CD4-positive, alpha-beta T cell treated with Interleukin-10 for 1 hour (primary cell): ENCODE results near the gene KASH5.
"Not testable (repeated sequence)": the region's sequence is repeated elsewhere in the genome, so short reads cannot be mapped to it uniquely, and the experiment has no call there.

ENCODE experiments used
- DNase-seq: peaks from one replicate; pipeline ENCODE4 v3.0.0-alpha.2; 2020

The KASH5 gene

DNA sequence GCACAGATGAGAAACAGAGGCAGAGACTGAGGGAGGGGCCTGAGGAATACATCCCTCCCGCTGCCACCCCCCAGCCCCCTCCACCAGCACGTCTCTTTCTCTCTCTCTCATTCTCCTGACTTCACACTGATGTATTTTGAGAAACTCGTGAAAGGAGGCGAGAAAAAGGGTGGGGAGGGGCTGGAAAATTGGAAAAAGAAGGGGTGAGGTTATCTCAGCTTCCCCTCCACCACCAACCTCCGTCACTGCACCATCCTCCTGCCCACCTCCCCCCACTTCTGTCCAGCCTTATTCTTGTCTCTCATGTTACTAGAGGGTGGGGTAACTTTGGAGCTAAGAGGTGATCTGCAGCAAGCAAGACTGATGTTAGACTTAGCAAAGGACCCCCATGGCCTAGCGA is 51.8 kb downstream of the KASH5 start:
- DNase-seq = no peak

DNA sequence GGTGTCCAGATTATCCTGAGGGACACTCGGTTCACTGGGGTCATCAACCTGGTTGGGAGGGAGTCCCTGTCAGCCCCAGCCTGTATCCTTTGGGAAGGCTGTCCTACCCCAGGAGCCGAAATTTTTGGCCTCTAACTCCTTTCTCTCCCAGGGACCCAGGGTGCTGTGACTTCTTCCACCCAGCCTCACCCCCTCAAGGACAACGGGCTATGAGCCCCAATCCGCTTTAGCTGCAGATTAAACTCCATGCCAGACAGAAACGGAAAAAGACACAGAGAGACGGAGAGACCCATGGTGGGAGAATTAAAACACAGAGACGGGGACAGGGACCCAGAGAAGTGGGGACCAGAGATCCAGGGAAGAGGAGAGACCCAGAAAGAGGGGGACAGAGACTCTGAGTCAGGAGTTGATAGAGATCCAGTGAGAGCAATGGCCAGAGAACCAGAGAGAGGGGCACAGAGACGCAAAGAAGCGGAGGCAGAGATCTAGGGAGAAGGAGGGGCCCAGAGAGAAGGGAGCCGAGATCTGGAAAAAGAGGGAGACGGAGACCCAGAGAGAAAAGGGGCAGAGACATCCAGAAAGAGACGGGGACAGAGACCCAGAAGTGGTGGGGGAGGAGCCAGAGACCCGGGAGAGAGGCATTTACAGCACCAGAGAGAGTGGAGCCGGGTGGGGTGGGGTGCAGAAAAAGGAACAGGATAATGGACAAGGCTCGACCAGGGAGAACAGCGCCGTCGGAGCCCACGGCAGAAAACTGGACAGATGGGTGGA is 52.6 kb downstream of the KASH5 start:
- no peak for DNase-seq

DNA sequence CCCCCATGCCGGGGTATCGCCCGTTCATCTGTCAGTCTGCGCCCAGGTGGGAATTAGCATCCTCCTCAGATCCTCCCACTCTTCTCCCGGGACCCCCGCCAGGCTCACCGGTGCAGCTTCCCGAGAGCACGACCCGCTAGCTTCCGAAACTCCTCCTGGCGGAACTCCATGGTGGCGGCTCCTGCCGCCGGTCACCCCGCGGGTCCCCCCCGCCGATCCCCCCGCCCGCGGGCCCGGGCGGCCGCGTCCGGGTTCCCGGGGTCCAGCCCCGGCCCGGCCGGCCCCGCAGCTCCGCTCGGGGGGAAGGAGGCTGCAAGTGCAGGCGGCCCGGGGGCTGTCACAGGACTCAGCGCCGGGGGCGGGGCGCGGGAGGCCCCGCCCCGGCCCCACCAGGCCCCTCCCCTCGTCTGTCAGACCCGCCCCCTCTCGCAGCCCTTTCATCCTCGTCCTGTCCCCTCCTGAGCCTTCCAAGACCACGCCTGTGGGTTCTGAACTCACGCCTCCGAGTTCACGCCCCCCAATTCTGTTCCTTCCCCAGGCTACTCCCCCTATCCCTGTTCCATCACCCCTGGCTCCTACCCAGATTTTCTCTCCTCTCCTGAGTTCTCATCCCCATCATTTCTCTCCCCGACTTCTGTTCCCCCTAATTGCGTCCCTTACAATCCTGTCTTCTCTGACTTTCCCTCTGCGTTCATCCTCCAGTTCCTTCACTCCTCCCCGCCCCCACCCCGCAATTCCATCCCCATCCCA is 53.3 kb downstream of the KASH5 start, which contains the start of gene SLC17A7:
TSS of gene SLC17A7 (minus strand) at position 318 of the 750 bp plus-strand sequence. CDS start at position 170, 148 bp downstream.
- DNase-seq = peak; percentile 56

DNA sequence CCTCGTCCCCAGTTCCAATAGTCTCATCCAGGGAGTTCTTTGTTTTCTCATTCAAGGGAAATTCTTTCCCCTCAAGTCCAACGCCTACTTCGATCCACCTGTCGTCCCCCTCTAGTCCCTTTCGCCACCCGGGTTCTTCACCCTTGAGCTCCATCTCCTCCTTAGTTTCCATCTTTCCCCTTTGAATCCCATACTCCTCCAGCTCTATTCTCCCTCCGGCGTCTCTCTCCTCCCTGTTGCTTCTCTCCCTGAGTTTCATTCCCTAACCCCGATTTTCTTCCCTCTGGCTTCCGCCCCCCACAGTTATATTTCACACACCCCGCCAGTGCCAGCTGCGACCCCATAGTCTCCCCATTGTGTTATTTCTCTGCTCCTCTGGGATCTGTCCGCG is 53.9 kb downstream of the KASH5 start:
- DNase-seq = no peak

DNA sequence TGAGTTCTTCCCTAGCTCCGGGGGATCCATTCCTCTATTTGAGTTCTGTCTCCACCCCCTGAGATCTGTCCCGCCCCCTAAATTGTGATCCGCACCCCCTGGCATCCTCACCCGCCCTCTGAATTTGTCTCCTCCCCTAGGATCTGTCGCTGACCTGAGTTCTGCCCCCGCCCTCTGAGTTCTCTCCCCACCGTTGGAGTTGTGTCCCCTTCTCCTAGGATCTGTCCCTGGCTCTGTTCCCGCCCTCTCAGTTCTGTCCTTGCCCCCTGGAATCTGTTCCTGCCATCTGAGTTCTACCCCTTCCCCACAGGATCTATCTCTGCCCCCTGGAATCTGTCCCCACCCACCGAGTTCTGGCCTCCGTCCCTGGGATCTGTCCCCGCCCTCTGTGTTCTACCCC is 54.3 kb downstream of the KASH5 start:
- no peak for DNase-seq

DNA sequence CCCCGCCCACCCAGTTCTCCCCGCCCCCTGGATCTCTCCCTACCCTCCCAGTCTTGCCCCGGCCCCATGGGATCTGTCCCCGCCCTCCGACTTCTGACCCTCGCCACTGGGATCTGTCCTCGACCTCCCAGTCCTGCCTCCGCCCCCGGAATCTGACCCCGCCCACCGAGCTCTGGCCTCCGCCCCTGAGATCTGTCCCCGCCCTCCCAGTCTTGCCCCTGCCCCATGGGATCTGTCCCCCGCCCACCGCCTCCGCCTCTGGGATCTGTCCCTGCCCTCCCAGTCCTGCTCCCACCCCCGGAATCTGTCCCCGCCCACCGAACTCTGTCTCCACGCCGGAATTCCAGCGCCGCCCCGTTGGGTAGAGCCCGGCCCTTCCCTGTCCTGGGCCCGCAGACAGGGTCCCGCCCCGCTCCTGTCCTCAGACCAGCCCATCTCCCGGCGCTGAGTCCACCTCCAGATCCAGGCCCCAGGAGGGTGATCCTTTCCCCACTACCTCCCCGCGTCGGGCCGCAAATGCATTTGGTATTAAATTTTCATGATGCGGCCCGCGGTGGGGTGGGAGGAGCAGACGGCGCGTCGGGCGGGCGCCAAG is 54.8 kb downstream of the KASH5 start:
- DNase-seq = peak; percentile 60

DNA sequence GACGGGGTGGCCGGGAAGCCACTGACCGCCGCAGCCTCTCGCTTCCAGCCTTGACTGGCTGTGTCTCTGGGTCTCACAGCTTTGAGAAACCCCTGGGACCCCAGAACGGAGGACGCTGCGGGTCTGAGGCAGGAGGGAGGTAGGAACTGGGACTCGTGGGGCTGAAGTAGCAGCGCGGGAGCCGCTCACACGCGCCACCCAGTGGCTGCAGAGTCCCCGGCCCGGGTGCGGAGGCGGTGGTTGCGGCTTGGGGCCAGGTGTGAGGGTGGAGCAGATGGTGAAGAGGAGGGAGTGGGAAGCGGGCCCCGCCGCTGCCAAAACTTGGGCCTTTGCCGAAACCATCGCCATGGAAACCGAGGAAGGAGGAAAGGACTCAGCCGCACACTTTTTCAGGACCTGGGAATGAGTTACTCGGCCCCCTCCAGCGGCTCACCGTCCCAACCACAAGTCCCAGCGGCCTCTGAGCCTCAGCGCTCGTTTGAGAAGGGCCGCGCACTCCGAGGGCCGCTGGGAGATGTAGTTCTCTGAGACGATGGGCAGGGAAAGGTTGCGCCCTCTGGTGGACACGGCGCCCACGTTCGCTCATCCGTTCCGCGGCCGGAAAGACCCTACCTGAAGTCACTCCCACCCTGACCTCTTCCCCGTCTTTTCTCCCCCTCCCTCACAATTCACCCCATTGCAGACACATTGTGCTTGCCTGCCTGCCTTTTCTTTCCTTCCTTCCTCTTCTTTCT is 55.5 kb downstream of the KASH5 start:
- DNase-seq = peak; percentile 93

DNA sequence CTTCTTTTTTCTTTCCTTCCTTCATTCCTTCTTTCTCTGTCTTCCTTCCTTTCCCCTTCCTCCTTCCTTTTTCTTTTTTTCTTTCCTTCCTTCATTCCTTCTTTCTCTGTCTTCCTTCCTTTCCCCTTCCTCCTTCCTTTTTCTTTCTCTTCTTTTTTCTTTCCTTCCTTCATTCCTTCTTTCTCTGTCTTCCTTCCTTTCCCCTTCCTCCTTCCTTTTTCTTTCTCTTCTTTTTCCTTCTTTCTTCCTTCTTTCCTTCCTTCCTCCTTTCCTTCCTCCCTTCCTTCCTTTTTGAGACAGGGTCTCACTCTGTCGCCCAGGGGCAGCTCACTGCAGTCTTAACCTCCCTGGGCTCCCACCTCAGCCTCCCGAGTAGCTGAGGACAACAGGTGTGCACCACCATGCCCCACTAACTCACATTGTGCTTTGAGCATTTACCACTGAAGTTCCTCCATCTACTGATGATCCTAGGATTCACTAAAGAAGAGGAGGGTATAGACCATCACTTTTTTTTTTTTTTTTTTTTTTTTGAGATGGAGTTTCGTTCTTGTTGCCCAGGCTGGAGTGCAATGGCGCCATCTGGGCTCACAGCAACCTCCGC is 56.2 kb downstream of the KASH5 start:
- not testable (repeated sequence) for DNase-seq

DNA sequence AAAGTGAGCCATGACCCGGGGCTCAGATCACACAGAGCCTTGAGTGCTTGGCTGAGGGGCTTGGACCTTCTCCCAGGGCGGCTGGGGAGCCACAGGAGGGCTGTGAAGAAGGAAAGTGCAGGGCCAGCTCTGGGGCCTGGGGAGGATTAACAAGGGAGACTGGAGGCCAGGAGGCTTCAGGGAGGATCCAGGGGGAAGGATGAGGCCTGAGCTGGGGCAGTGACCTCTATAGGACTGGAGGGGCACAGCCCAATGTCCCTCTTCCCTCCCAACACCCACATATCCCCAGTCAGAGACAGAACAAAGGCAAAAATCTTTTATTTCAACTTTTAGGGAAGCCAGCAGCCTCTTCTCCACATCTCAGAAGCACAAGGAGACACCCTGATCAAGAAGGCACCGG is 57.9 kb downstream of the KASH5 start:
- no peak for DNase-seq

DNA sequence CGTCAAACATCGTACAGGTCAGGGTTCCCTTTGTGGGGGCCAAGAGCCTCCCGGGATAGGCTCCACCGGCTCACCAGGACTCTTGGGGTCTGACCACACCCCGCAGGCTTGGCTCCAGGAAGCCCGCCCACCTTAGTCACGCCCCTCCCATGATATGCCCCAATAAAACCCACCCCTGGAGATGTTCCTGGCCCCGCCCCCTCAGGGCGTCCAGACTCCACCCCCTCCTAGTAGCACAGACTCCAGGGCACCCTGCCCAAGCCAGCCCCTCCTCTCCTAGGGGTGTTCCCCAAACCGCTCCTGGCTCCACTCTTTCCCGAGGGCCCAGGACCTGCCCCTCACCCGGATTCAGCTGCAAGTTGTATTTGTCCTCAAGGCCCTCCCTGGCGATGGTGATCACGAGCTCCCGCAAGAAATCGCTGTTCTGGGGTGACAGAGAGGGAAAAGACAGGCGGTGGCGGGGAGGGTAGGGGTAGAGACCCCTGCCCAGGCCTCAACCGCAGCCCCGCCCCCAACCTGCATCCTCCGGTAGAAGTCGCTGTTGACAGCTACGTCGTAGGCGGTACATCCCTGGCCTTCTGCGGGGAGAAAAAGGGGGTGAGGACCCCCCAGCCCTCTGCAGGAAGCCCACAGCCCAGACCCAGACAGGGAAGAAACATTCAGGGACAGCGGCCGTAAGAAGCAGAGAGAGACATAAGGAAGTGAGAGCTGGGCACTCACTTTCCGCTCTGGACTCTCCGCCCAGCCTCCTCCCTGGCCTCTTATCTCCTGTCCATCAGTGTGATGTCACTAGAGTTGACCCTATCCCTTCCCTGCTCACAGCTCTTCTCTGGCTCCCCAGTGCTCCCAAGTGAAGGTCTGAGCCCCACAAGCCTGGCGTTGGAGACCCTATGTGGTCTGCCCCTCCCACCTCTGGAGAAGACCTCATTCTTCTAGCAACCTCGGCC is 59.7 kb downstream of the KASH5 start:
- DNase-seq = no peak

DNA sequence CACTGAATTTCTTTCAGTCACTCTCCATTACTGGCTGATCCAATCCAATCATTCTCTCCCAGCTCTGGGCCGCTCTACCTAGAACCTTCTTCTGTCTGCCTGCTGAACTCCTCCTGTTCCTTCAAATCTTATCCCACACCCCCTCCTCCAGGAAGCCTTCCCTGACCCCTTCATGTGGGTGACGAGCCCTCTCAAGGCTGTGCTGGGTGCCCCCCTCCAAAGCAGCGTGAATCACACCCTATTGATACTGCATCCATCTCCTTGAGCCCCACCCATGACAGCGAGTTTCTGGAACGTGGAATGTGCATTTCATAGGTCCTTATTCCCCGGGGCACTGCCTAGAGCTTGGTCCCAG is 60.4 kb downstream of the KASH5 start:
- DNase-seq = no peak

DNA sequence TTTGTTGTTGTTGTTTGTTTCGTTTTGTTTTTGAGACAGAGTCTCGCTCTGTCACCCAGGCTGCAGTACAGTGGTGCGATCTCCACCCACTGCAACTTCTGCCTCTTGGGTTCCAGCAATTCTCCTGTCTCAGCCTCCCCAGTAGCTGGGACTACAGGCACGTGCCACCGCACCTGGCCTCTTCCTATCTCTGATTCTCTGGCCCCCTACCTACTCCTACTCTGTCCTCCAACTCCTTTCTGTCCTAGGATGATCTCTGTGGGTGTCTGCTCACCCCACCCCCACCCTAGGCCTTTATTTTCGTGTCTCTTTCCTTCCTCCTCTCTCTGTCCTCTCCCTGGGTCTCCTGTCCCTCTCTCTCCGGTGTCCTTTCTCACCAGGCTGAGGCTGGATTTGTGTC is 62.4 kb downstream of the KASH5 start:
- no peak for DNase-seq

DNA sequence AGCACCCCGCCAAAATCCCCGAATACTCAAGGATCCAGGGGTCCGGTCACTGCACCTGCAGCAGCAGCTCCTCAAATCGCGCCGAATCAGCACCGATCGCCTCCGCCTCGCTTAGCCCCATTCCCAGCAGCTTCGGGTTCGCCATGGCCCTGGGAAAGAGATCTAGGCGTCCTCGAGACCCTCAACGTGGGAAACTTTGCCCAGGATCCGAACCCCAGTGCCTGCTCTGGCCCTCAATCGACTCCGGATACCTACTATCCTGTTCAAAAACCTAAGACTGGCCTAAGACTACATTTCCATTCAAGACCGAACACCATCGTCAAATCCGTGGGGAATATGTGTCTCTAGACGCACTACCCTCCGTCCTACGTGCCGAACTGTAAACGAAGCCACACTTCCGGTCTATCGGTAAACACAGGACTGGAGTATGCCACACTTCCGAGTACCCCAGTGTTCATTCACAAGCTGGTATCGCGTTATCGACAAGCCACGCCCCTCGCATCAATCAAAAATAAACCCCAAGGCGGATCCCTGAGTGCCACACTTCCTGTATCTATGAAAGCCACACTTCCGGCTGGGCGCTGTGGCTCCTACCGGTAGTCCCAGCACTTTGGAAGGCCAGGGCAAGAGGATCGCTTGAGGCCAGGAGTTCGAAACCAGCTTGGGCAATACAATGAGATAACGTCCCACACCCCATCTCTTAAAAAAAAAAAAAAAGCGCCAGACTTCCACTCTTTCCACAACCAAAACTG is 63.6 kb downstream of the KASH5 start, which contains the start of gene PIH1D1:
TSS of gene PIH1D1 (minus strand) at position 385 of the 752 bp plus-strand sequence. CDS start at position 145, 240 bp downstream.
- DNase-seq = peak; percentile 98

DNA sequence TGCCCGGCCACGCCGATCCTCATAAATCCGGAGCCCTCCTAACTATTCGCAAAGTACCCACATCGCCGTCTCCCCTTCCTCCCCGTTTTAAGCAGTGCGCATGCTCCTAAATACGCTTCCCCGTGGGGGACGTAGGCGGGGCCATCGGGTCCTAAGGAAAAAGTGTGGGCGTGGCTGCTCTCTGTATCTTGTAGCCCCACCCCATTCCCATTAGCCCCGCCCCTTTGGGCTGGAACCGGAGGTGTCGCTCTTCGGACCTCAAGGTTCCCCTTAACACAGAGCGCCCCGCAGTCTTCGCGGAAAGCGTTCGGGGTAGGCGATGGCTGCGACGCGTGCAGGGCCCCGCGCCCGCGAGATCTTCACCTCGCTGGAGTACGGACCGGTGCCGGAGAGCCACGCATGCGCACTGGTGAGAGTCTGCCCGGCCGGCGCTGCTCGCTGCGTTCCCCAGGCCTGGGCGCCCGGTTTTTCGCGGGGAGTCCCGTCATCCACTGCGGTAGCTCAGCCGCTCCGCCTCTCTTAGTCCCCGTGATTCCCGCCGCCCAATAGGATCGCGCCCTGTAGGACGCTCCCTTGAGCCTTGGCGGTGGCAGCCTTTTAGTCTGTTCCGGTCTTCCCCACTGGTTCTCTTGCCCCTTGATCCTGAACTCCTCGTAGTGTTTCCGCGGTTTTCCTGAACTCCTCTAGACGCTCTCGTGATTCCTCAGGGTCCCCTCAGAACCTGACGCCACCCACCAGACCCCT is 65.1 kb downstream of the KASH5 start, which contains the start of gene ALDH16A1:
TSS of gene ALDH16A1 (plus strand) at position 213 of the 744 bp plus-strand sequence. CDS start at position 320, 107 bp downstream.
- peak; percentile 98 for DNase-seq

DNA sequence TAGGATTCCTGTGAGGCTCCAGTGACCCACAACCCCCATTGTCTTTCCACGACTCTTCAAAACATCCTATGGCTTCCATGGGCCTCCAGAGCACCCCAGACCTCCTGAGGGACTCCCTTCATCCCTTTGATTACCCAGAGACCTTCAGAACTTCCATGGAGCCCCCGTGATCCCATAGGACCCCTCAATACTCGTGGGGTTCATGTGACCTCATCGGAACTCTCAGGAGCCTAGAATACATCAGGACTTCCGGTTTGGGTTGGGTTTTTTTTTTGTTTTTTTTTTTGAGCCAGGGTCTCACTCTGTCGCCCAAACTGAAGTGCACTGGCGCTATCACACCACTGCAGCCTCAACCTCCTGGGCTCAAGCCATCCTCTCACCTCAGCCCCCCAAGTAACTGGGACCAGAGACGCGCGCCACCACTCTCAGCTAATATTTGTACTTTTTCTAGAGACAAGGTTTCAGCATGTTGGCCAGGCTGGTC is 65.8 kb downstream of the KASH5 start:
- peak; percentile 51 for DNase-seq

DNA sequence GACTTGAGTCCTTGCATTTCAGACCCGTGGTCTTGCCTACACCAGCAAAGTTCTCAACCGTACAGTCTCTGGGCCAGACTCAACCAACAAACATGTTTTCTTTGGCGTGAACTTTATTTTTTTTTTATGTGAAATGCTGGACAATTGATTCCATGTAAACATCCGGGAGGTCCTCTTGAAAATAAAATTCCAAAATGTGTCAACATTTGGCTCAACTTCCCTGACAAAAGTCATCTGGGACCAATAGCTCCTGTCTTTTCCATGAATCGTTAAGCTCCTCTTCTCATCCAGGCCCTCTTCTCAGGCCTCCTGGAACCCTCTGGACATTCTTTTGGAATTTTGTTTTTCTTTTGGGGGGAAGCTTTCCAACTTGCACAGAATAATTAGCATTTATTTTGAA is 67.7 kb downstream of the KASH5 start:
- no peak for DNase-seq

DNA sequence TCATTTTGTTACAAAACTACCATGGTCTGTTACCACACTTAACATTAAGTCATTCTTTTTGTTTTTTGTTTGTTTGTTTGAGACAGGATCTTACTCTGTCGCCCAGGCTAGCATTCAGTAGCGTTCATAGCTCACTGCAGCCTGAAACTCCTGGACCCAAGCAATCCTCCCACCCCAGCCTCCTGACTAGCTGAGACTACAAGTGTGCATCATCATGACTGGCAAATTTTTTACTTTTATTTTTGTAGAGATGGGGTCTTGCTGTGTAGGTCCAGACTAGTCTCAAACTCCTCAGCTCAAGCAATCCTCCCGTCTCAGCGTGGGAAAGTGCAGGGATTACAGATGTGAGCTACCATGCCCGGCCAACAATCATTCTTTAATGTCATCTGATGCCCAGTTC is 68.3 kb downstream of the KASH5 start:
- DNase-seq = no peak

DNA sequence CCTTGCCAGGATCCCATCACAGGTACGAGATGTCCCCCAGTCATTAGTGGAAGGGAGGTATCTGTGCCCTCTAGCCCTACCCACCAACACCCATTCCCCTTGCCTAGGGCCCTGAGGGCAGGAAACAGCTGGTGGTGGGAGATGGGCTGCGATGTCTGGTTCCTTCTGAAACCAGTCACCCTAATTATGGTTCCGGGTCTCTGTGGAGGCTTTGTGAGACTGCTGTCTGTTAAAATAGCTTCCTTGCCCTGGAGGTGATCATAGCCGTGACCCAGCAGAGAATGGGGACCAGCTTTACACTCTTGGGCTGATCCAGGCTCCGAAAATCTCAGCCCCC is 70.5 kb downstream of the KASH5 start:
- no peak for DNase-seq

DNA sequence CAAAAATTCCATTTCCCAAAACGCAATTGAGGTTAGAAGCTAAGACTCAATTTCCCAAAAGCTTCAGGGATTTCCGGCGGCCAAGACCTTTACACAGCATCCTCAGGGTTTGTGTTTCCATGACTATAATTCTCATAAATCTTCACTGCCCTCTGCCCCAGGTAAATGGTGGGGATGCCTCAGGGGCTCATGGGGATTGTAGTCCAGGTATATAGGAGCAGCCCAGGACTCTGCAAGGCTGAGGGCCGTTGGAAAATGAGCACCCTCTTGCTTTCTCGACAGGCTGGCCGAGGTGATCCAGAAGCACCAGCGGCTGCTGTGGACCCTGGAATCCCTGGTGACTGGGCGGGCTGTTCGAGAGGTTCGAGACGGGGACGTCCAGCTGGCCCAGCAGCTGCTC is 71.3 kb downstream of the KASH5 start:
- DNase-seq = no peak

DNA sequence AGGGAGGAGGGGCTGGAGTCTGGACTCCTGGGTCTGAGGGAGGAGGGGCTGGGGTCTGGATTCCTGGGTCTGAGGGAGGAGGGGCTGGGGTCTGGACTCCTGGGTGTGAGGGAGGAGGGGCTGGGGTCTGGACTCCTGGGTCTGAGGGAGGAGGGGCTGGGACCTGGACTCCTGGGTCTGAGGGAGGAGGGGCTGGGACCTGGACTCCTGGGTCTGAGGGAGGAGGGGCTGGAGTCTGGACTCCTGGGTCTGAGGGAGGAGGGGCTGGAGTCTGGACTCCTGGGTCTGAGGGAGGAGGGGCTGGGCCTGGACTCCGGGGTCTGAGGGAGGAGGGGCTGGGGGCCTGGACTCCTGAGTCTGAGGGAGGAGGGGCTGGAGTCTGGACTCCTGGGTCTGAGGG is 73.1 kb downstream of the KASH5 start:
- not testable (repeated sequence) for DNase-seq
